Right lobe of liver (tissue), 6 donors: ENCODE data around the gene CDH4. TPM values are rescaled to one million over a fixed set of nuclear protein-coding genes. Genes with fewer than 3 reads are reported as not detected.
"Not testable (repeated sequence)": the region's sequence is repeated elsewhere in the genome, so short reads cannot be mapped to it uniquely, and the experiment has no call there.

ENCODE experiments used
- ATAC-seq, 4 donors: fragments of 200-7000 bp; cut with Tn5 transposase; one replicate each; pipeline ENCODE4 v1.9.1; 2020; ENCODE audit warnings: mild to moderate bottlenecking in 4 of 4, moderate library complexity in 4 of 4
- DNase-seq, 3 donors: peaks; one replicate each; pipeline ENCODE4 v3.0.0-alpha.2; 2020
- H3K27ac ChIP-seq, 3 donors: fragments of 200-600 bp; one replicate each; pipeline ENCODE4 v1.8.0; 2022
- H3K27me3 ChIP-seq, 2 donors: fragments of 200-600 bp; one replicate each; pipeline ENCODE4 v1.8.0; 2022
- H3K36me3 ChIP-seq, 4 donors: fragments of 200-600 bp; sonication (generic) in 1 of 4; one replicate each; pipeline versions ENCODE4 v1.5.1 to v1.8.0; 2017 to 2022; ENCODE audit warnings: control low read depth in 1 of 4
- H3K4me1 ChIP-seq, 4 donors: fragments of 200-600 bp; sonication (generic) in 1 of 4; one replicate each; pipeline versions ENCODE4 v1.5.1 to v1.8.0; 2017 to 2022; ENCODE audit warnings: control low read depth in 1 of 4
- H3K4me3 ChIP-seq, 3 donors: fragments of 200-600 bp; one replicate each; pipeline ENCODE4 v1.8.0; 2022
- H3K9me3 ChIP-seq, 4 donors: fragments of 200-600 bp; sonication (generic) in 1 of 4; one replicate each; pipeline versions ENCODE4 v1.5.1 to v1.8.0; 2017 to 2022; ENCODE audit warnings: control low read depth in 1 of 4
- CTCF ChIP-seq, 4 donors: fragments of 200-600 bp in 3 of 4; fragments of 450-650 bp in 1 of 4; IDR thresholded peaks; one replicate each; pipeline versions ENCODE4 v1.5.1 to v1.8.0; 2016 to 2022; ENCODE audit warnings: antibody characterized with exemption in 4 of 4, mild to moderate bottlenecking in 2 of 4
- POLR2A ChIP-seq: fragments of 450-650 bp; IDR thresholded peaks from one replicate; pipeline ENCODE4 v1.6.1; 2017; ENCODE audit warnings: antibody characterized with exemption, mild to moderate bottlenecking
- WGBS: methylation state at CpG from one replicate; pipeline ENCODE4 v1.1.6; 2018; ENCODE audit warnings: low coverage, low lambda C conversion rate; ENCODE audit not compliant: insufficient coverage; ENCODE audit errors: missing lambda C conversion rate; 5-methylcytosine and 5-hydroxymethylcytosine counted together
- intact Hi-C, 2 donors: fragments of 100-400 bp; cut with DNase I; formaldehyde crosslinking; loops; one replicate each; pipeline versions ENCODE4 v1.11.2 to v1.14.1; 2022
- total RNA-seq, 6 experiments: library from RNA; depleted of rRNA in 2 of 6; stranded (reverse); fragments of >200 nt in 2 of 6; fragmentation: NEBNext Ultra II Directional in 3 of 6; extraction: Animal tissue kit (Norgen Biotek cat#: 25700) in 3 of 6; gene quantifications; one replicate each; pipeline versions ENCODE4 v1.1.0 to v1.2.4, GENCODE V29; 2016 to 2023
- donor health status: DM: no; HTN: yes; CAD: no.
- donor health status: DM: no; HTN: no; CAD: no.
- donor health status: DM: no; HTN: no; CAD: no.
- donor health status: DM: no; HTN: yes; CAD: no.
- donor health status: DM: no; HTN: yes; CAD: no.

The CDH4 gene
- total RNA-seq, 6 experiments from 2014 or later: 0.02 to 0.14 (median 0.09) TPM; not detected in 3

GRCh38 chr20:61969806-61970205 lies 717.7 kb downstream of the CDH4 start:
- WGBS: 79% methylated on average over 11 of the region's 27 CpGs

DNA sequence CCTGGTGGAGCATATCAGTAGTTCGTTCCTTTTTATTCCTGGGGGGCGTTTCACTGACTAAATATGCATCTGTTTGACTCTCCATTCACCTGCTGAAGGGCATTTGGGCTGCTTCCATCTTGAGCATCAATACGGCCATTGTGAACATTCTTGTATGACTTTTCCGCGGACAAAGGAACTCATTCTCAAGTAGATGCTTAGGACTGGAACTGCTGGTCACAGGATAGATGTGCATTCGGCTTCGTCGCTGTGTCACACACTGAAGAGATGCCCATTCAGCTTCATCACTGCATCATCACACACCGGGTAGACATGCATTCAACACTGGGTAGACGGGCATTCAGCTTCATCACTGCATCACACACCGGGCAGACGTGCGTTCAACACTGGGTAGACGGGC lies 718.3 kb downstream of the CDH4 start:
- H3K27me3 ChIP-seq: no peaks in the 10 kb centered on the region
- ATAC-seq (no peak), DNase-seq (no peak)
- H3K9me3 ChIP-seq: no peaks in the 10 kb centered on the region
- no peak overlapping the region for H3K27ac ChIP-seq
- no peak overlapping the region for H3K4me3 ChIP-seq
- no peak for TF ChIP-seq CTCF (IDR thresholded peaks at IDR 0.05)
- TF ChIP-seq POLR2A: no peak
- H3K36me3 ChIP-seq: peaks cover 0 to 13% (median 6%) of the 10 kb centered on the region in 4 donors
- no peaks in the 10 kb centered on the region for H3K4me1 ChIP-seq
- intact Hi-C loops: no loop called here
- WGBS: 73% methylated on average over 8 of the region's 14 CpGs

More at GRCh38 chr20:61969806-61970205, 717.7 kb downstream of the CDH4 start:
- DNase-seq (no peak), ATAC-seq (no peak)
- no peaks in the 10 kb centered on the region for H3K4me1 ChIP-seq
- intact Hi-C loops: no loop called here
- peaks cover 0 to 13% (median 4%) of the 10 kb centered on the region in 4 donors for H3K36me3 ChIP-seq
- H3K27me3 ChIP-seq: no peaks in the 10 kb centered on the region
- TF ChIP-seq CTCF (IDR thresholded peaks at IDR 0.05): no peak
- no peak for TF ChIP-seq POLR2A
- no peak overlapping the region for H3K4me3 ChIP-seq
- no peak overlapping the region for H3K27ac ChIP-seq
- H3K9me3 ChIP-seq: no peaks in the 10 kb centered on the region

DNA sequence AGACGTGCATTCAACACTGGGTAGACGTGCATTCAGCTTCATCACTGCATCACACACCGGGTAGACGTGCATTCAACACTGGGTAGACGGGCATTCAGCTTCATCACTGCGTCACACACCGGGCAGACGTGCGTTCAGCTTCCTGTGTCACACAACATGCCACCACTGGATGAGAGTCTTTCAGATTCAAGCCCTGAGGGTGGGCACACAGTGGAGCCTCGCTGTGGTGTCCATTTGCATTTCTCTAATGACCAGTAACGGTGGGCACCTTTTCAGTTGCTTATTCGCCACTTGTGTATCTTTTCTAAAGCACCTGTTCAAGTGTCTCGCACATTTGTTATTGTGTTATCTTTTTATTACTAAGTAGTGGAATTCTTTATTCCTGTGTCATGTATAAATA lies 719.5 kb downstream of the CDH4 start:
- ATAC-seq, H3K9me3 ChIP-seq, H3K27ac ChIP-seq, DNase-seq, H3K27me3 ChIP-seq, intact Hi-C loops, H3K4me1 ChIP-seq, H3K4me3 ChIP-seq: not testable (repeated sequence)
- peaks cover 0 to 18% (median 7%) of the 10 kb centered on the region in 4 donors for H3K36me3 ChIP-seq
- WGBS: 87% methylated on average over 7 of the region's 13 CpGs

DNA sequence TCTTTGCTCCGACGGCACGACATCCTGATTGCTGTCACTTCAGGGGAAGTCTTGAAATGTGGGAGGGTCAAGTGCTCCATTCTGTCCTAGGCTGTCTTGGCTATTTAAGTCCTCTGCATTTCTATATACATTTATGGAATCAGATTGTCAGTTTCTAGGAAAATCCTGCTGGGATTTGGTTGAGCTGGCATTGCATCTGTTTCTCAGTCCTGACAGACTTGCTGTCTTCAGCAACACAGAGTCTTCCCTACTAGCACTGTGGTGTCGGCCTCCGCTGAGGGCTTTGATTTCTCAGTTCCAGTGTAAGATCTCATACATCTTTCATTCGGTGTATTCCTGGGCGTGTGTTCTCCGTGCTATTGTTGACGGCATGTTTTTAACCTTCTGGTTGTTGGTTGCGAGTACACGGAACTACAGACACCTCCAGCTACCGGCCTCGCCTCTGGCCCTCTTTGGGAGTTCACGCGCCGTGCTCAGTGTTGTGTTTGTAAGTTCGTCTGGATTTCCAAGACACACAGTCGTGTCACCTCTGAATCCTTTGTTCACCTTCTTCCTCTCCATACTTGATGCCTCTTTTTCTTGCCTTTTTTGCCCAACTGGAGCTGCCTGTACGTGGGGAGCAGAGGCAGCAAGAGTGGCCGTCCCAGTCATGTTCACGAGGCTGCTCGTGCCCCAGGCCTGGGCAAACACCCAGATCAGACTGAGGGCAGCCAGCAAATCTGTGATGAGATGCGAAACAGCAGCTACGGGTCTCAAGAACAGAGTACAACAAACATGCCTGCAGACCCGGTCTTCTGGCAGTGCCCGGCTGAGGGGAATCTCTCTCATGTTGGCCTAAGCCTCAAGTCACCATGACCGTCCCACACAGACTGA lies 720.8 kb downstream of the CDH4 start:
- no peaks in the 10 kb centered on the region for H3K9me3 ChIP-seq
- intact Hi-C loops: no loop called here
- H3K36me3 ChIP-seq: peaks cover 0 to 19% (median 7%) of the 10 kb centered on the region in 4 donors
- no peaks in the 10 kb centered on the region for H3K27me3 ChIP-seq
- ATAC-seq: no peak
- H3K4me3 ChIP-seq: no peak overlapping the region
- H3K27ac ChIP-seq: no peak overlapping the region
- no peaks in the 10 kb centered on the region for H3K4me1 ChIP-seq
- 86% methylated on average over 14 of the region's 27 CpGs for WGBS
- TF ChIP-seq CTCF (IDR thresholded peaks at IDR 0.05) (no peak), POLR2A (no peak)
- no peak for DNase-seq

- Histone ChIP-seq H3K9me3 (no peaks in the 10 kb centered on the region), H3K4me3 (no peak overlapping the region), H3K4me1 (no peaks in the 10 kb centered on the region), H3K36me3 (peaks cover 0 to 19% (median 7%) of the 10 kb centered on the region in 4 donors), H3K27ac (no peak overlapping the region), H3K27me3 (no peaks in the 10 kb centered on the region)
- TF ChIP-seq CTCF (IDR thresholded peaks at IDR 0.05) (no peak), POLR2A (no peak)
- ATAC-seq (no peak), DNase-seq (no peak)
- 100% methylated on average over 6 of the region's 25 CpGs for WGBS
- intact Hi-C loops: no loop called here
These were observed 721.7 kb downstream of the CDH4 start for GRCh38 chr20:61973515-61974356.
